HCT116 (cell line): Measurements from ENCODE around the gene ACOXL. TPM values are rescaled to one million over a fixed set of nuclear protein-coding genes. Genes with fewer than 3 reads are reported as not detected.

Experiments used
- ATAC-seq: fragments of 200-7000 bp; cut with Tn5 transposase; 2 replicates; pipeline ENCODE4 v1.9.1; 2020; ENCODE audit warnings: mild to moderate bottlenecking, moderate library complexity
- BruUV-seq: library from RNA; stranded (reverse); fragments of 400-500 nt; replicated peaks from 2 replicates; lab custom pipeline; 2021; lab: Mats Ljungman, UMichigan
- CTCF ChIA-PET: fragments of 300-600 bp; sonication (Branson Sonifier 250); formaldehyde crosslinking; loops from one replicate; lab custom pipeline; 2021; ENCODE audit warnings: antibody characterized with exemption; lab: Charles Lee
- POLR2A ChIA-PET: fragments of 300-600, 350-600 bp; sonication (Branson Sonifier 250); formaldehyde crosslinking; loops from one replicate; lab custom pipeline; 2021; ENCODE audit warnings: antibody characterized with exemption; lab: Charles Lee
- RAD21 ChIA-PET, 2 experiments: fragments of 300-600 bp; sonication (Branson Sonifier 250); formaldehyde crosslinking; loops; one replicate each; lab custom pipeline; 2023; ENCODE audit warnings: low total read pairs in 2 of 2; ENCODE audit not compliant: uncharacterized antibody in 2 of 2, unreplicated experiment in 2 of 2, low non-redundant PET in 1 of 2; lab: Charles Lee
- DNase-seq: peaks from one replicate; pipeline ENCODE4 v3.0.0-alpha.2; 2010; ENCODE audit warnings: low read depth, low spot score
- H2AFZ ChIP-seq: fragments of 200-600 bp; shearing (Covaris generic), sonication (generic); 2 replicates; pipeline ENCODE4 v1.6.1; 2017; ENCODE audit warnings: low read depth, mixed run types, mixed read lengths, antibody characterized with exemption, low read length; ENCODE audit not compliant: poor library complexity, severe bottlenecking
- H3K27ac ChIP-seq: 2 replicates; pipeline ENCODE4 v1.5.1; 2012; ENCODE audit warnings: low read depth, low read length
- H3K27me3 ChIP-seq: fragments of 200-600 bp; sonication (generic); 2 replicates; pipeline ENCODE4 v1.6.1; 2016; ENCODE audit warnings: mixed run types, low read length, mixed read lengths; ENCODE audit not compliant: insufficient read depth
- H3K36me3 ChIP-seq, 2 experiments: fragments of 200-500 bp in 1 of 2; fragments of 200-600 bp in 1 of 2; sonication (Bioruptor generic) in 1 of 2; sonication (generic) in 1 of 2; 2 replicates each; pipeline versions ENCODE4 v1.5.1 to v1.6.1; 2014 to 2016; ENCODE audit warnings: low read length in 2 of 2, inconsistent platforms in 1 of 2, mixed read lengths in 1 of 2, mixed run types in 1 of 2; ENCODE audit not compliant: insufficient read depth in 2 of 2, control insufficient read depth in 1 of 2
- H3K4me1 ChIP-seq, 2 experiments: fragments of 200-600 bp in 1 of 2; sonication (generic) in 1 of 2; 2 replicates each; pipeline versions ENCODE4 v1.5.1 to v1.6.1; 2012 to 2017; ENCODE audit warnings: low read length in 2 of 2, inconsistent platforms in 1 of 2, mild to moderate bottlenecking in 1 of 2, mixed read lengths in 1 of 2, mixed run types in 1 of 2, moderate library complexity in 1 of 2; ENCODE audit not compliant: insufficient read depth in 2 of 2, control insufficient read depth in 1 of 2
- H3K4me2 ChIP-seq: fragments of 200-600 bp; sonication (generic); 2 replicates; pipeline ENCODE4 v1.6.1; 2017; ENCODE audit warnings: mixed run types, low read length, mixed read lengths
- H3K4me3 ChIP-seq, 2 experiments: fragments of 200-600 bp in 1 of 2; sonication (generic) in 1 of 2; replicated peaks in 1 of 2; 2 replicates each; pipeline ENCODE4 v1.5.1; 2011 to 2016; ENCODE audit warnings: low read length in 2 of 2, control low read depth in 1 of 2, low read depth in 1 of 2, mild to moderate bottlenecking in 1 of 2, mixed read lengths in 1 of 2, mixed run types in 1 of 2
- H3K79me2 ChIP-seq: fragments of 200-600 bp; sonication (generic); 2 replicates; pipeline ENCODE4 v1.6.1; 2017; ENCODE audit warnings: mild to moderate bottlenecking, mixed run types, low read length, moderate library complexity, mixed read lengths; ENCODE audit not compliant: insufficient read depth
- H3K9ac ChIP-seq: fragments of 200-600 bp; sonication (generic); 2 replicates; pipeline ENCODE4 v1.6.1; 2016; ENCODE audit warnings: low read length, mixed read lengths
- H3K9me2 ChIP-seq: fragments of 200-600 bp; sonication (generic), shearing (Covaris generic); 2 replicates; pipeline ENCODE4 v1.6.1; 2017; ENCODE audit warnings: mixed run types, mild to moderate bottlenecking, moderate library complexity; ENCODE audit not compliant: insufficient read depth
- H3K9me3 ChIP-seq, 2 experiments: fragments of 200-500 bp in 1 of 2; fragments of 200-600 bp in 1 of 2; sonication (Bioruptor generic) in 1 of 2; sonication (generic) in 1 of 2; 2 replicates each; pipeline ENCODE4 v1.6.1; 2014 to 2017; ENCODE audit warnings: low read length in 2 of 2, mixed read lengths in 2 of 2, inconsistent platforms in 1 of 2, low read depth in 1 of 2, mild to moderate bottlenecking in 1 of 2, mixed run types in 1 of 2, moderate library complexity in 1 of 2; ENCODE audit not compliant: control insufficient read depth in 1 of 2, insufficient read depth in 1 of 2
- H4K20me1 ChIP-seq: fragments of 200-600 bp; sonication (generic), shearing (Covaris generic); 2 replicates; pipeline ENCODE4 v1.6.1; 2017; ENCODE audit warnings: mixed run types, mild to moderate bottlenecking, moderate library complexity; ENCODE audit not compliant: insufficient read depth
- CBX3 ChIP-seq: IDR thresholded peaks from 2 replicates; pipeline ENCODE4 v1.6.1; 2012; ENCODE audit warnings: low read depth
- CEBPB ChIP-seq: IDR thresholded peaks from 2 replicates; pipeline ENCODE4 v1.6.1; 2012; ENCODE audit warnings: low read depth
- CTCF ChIP-seq, 3 experiments: fragments of 200-600 bp in 1 of 3; sonication (generic) in 1 of 3; IDR thresholded peaks in 2 of 3; conservative IDR thresholded peaks in 1 of 3; 2 replicates each; pipeline ENCODE4 v1.5.1; 2012 to 2017; ENCODE audit warnings: low read depth in 2 of 3, low read length in 2 of 3, antibody characterized with exemption in 1 of 3, borderline replicate concordance in 1 of 3, control low read depth in 1 of 3, mild to moderate bottlenecking in 1 of 3, mixed read lengths in 1 of 3, mixed run types in 1 of 3, moderate library complexity in 1 of 3; ENCODE audit not compliant: insufficient read depth in 1 of 3
- EZH2 ChIP-seq: fragments of 200-600 bp; sonication (generic); IDR thresholded peaks from 2 replicates; pipeline ENCODE4 v1.6.1; 2017; ENCODE audit warnings: antibody characterized with exemption, mixed run types
- FOSL1 ChIP-seq: IDR thresholded peaks from 2 replicates; pipeline ENCODE4 v1.6.1; 2012; ENCODE audit warnings: low read depth
- JUND ChIP-seq: IDR thresholded peaks from 2 replicates; pipeline ENCODE4 v1.6.1; 2012
- POLR2A ChIP-seq: IDR thresholded peaks from 2 replicates; pipeline ENCODE4 v1.7.0; 2011; ENCODE audit warnings: borderline replicate concordance; ENCODE audit not compliant: insufficient read depth, insufficient read length; ENCODE audit errors: extremely low read depth
- SRF ChIP-seq: IDR thresholded peaks from 2 replicates; pipeline ENCODE4 v1.6.1; 2012; ENCODE audit warnings: low read depth
- TCF7L2 ChIP-seq: IDR thresholded peaks from 2 replicates; pipeline ENCODE4 v1.7.0; 2011; ENCODE audit warnings: borderline replicate concordance, inconsistent platforms; ENCODE audit not compliant: insufficient read depth, insufficient read length; ENCODE audit errors: extremely low read depth
- YY1 ChIP-seq: IDR thresholded peaks from 2 replicates; pipeline ENCODE4 v1.6.1; 2011; ENCODE audit warnings: low read length, low read depth, moderate library complexity, mild to moderate bottlenecking; ENCODE audit not compliant: insufficient replicate concordance; ENCODE audit errors: extremely low read depth
- ZBTB33 ChIP-seq: IDR thresholded peaks from 2 replicates; pipeline ENCODE4 v1.6.1; 2011; ENCODE audit warnings: mild to moderate bottlenecking, low read length, moderate library complexity; ENCODE audit not compliant: insufficient replicate concordance; ENCODE audit errors: extremely low read depth
- ZNF274 ChIP-seq: fragments of 200-500 bp; sonication (Bioruptor generic); IDR thresholded peaks from 2 replicates; pipeline ENCODE4 v1.6.1; 2014; ENCODE audit warnings: mild to moderate bottlenecking, low read depth, low read length, inconsistent platforms
- intact Hi-C: fragments of 100-400 bp; cut with micrococcal nuclease; formaldehyde crosslinking; loops from 2 replicates; pipeline ENCODE4 v1.10.0; 2022
- total RNA-seq: library from RNA; stranded (reverse); gene quantifications from one replicate; pipeline ENCODE4 v1.2.1, GENCODE V29; 2021; ENCODE audit not compliant: unreplicated experiment

Gene ACOXL
- total RNA-seq, 1 experiment from 2014 or later: 5.5 TPM

GRCh38 chr2:111166115-111166514 is 433.7 kb downstream of the ACOXL start:
- no peak overlapping the region for H3K4me2 ChIP-seq
- H3K36me3 ChIP-seq: peaks cover 12 to 13% of the 10 kb centered on the region in 2 experiments; a peak in 2 of 4 replicates
- intact Hi-C loops: no loop called here
- TF ChIP-seq ZBTB33: no peak
- TF ChIP-seq CTCF (IDR thresholded peaks at IDR 0.05 in 2 of 3, conservative IDR thresholded peaks at IDR 0.05 in 1 of 3; ENCODE audit: borderline replicate concordance in 1 of 3, insufficient read depth in 1 of 3, low read depth in 2 of 3, low read length in 2 of 3): no peak
- TF ChIP-seq CEBPB: no peak
- TF ChIP-seq EZH2: no peak
- TF ChIP-seq SRF: no peak
- TF ChIP-seq TCF7L2: no peak
- no peak for TF ChIP-seq ZNF274
- no peak for TF ChIP-seq FOSL1
- TF ChIP-seq YY1: no peak
- no peak for TF ChIP-seq CBX3
- no peak for TF ChIP-seq JUND
- no peak for TF ChIP-seq POLR2A
- H3K79me2 ChIP-seq: no peaks in the 10 kb centered on the region; the same call in 1 of the 2 replicates
- no peak overlapping the region for H3K4me3 ChIP-seq
- H4K20me1 ChIP-seq: no peaks in the 10 kb centered on the region
- no peak for ATAC-seq
- ChIA-PET POLR2A (no interaction called here), CTCF (no interaction called here), RAD21 (no interaction called here)
- no peak overlapping the region for H3K27ac ChIP-seq
- H3K9me3 ChIP-seq: no peaks in the 10 kb centered on the region
- peaks cover 24 to 29% of the 10 kb centered on the region in 2 experiments for H3K4me1 ChIP-seq
- DNase-seq: no peak
- H3K9me2 ChIP-seq: no peaks in the 10 kb centered on the region
- no TSS peak for BruUV-seq
- H3K27me3 ChIP-seq: no peaks in the 10 kb centered on the region
- H2AFZ ChIP-seq: no peak overlapping the region
- H3K9ac ChIP-seq: no peak overlapping the region
